ENCODE data around the gene TUBA4B.

GRCh38 chr2:219252084-219252483 lies 959 bp upstream of the TUBA4B start:
- TF ChIP-seq, protein P1, sequence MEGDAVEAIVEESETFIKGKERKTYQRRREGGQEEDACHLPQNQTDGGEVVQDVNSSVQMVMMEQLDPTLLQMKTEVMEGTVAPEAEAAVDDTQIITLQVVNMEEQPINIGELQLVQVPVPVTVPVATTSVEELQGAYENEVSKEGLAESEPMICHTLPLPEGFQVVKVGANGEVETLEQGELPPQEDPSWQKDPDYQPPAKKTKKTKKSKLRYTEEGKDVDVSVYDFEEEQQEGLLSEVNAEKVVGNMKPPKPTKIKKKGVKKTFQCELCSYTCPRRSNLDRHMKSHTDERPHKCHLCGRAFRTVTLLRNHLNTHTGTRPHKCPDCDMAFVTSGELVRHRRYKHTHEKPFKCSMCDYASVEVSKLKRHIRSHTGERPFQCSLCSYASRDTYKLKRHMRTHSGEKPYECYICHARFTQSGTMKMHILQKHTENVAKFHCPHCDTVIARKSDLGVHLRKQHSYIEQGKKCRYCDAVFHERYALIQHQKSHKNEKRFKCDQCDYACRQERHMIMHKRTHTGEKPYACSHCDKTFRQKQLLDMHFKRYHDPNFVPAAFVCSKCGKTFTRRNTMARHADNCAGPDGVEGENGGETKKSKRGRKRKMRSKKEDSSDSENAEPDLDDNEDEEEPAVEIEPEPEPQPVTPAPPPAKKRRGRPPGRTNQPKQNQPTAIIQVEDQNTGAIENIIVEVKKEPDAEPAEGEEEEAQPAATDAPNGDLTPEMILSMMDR (IDR thresholded peaks at IDR 0.05): no peak
- TF ChIP-seq POLR2AphosphoS5 (IDR thresholded peaks at IDR 0.05): no peak

All from prostate gland (tissue), 2 donors.